Psoas muscle (tissue), 8 donors: Measurements from ENCODE around the gene DGCR8. TPM values are rescaled to one million over a fixed set of nuclear protein-coding genes. Genes with fewer than 3 reads are reported as not detected.
A peak's percentile ranks its signal among the peaks of the same experiment; 100 is the strongest.

ENCODE experiments used
- ATAC-seq, 4 donors: fragments of 200-7000 bp; cut with Tn5 transposase; one replicate each; pipeline ENCODE4 v1.9.1; 2020; ENCODE audit warnings: moderate library complexity in 3 of 4, mild to moderate bottlenecking in 2 of 4
- DNase-seq, 2 donors: peaks; one replicate each; pipeline ENCODE4 v3.0.0-alpha.2; 2020
- H3K27ac ChIP-seq: fragments of 200-600 bp; one replicate; pipeline ENCODE4 v1.8.0; 2022
- H3K27me3 ChIP-seq, 3 donors: fragments of 200-600 bp in 1 of 3; one replicate each; pipeline versions ENCODE4 v1.6.1 to v1.8.0; 2013 to 2022; ENCODE audit warnings: low read length in 2 of 3, mild to moderate bottlenecking in 2 of 3, moderate library complexity in 1 of 3; ENCODE audit not compliant: insufficient read depth in 3 of 3
- H3K36me3 ChIP-seq, 2 donors: fragments of 200-600 bp in 1 of 2; one replicate each; pipeline versions ENCODE4 v1.6.1 to v1.8.0; 2013 to 2022; ENCODE audit warnings: low read depth in 1 of 2, mild to moderate bottlenecking in 1 of 2, moderate library complexity in 1 of 2; ENCODE audit not compliant: insufficient read depth in 1 of 2
- H3K4me1 ChIP-seq: fragments of 200-600 bp; one replicate; pipeline ENCODE4 v1.8.0; 2022
- H3K4me3 ChIP-seq: fragments of 200-600 bp; one replicate; pipeline ENCODE4 v1.8.0; 2022; ENCODE audit warnings: mild to moderate bottlenecking
- H3K9me3 ChIP-seq: fragments of 200-600 bp; one replicate; pipeline ENCODE4 v1.8.0; 2022
- WGBS, 3 donors: extraction: QIAGEN DNeasy Blood & Tissue Kit; methylation state at CpG; one replicate each; pipeline versions ENCODE4 v1.1.6 to v1.1.7; 2013; 5-methylcytosine and 5-hydroxymethylcytosine counted together
- intact Hi-C, 2 donors: fragments of 100-400 bp; cut with DNase I; formaldehyde crosslinking; loops; one replicate each; pipeline versions ENCODE4 v1.11.0 to v1.14.2; 2022
- polyA plus RNA-seq, 3 donors: library from polyadenylated mRNA; stranded (reverse); fragments of 200-250 nt; gene quantifications; one replicate each; pipeline ENCODE4 v1.2.3, GENCODE V29; 2013
- total RNA-seq, 4 donors: library from RNA; stranded (reverse); fragmentation: NEBNext Ultra II Directional in 2 of 4; extraction: Animal tissue kit (Norgen Biotek cat#: 25700) in 2 of 4; gene quantifications; one replicate each; pipeline versions ENCODE4 v1.2.1 to v1.2.4, GENCODE V29; 2021 to 2023
- TF ChIP-seq, protein P1 (sequence below): fragments of 200-600 bp; IDR thresholded peaks from one replicate; pipeline ENCODE4 v1.8.0; 2022; ENCODE audit warnings: antibody characterized with exemption
- donor health status: healthy with polysubstance abuse.
- donor health status: DM: no; HTN: no; CAD: no; lungs with moderate emphysema.
- donor health status: Bipolar disorder and iron deficiency.
- donor health status: healthy.
- donor health status: DM: yes; HTN: yes; CAD: no.
- donor health status: DM: no; HTN: no; CAD: no.
- donor health status: DM: no; HTN: no; CAD: no.
- donor health status: DM: yes; HTN: yes; CAD: no.

Gene DGCR8
- total and polyA plus RNA-seq, 7 donors, result 10.5 to 21.5 (median 15.3) TPM

DNA sequence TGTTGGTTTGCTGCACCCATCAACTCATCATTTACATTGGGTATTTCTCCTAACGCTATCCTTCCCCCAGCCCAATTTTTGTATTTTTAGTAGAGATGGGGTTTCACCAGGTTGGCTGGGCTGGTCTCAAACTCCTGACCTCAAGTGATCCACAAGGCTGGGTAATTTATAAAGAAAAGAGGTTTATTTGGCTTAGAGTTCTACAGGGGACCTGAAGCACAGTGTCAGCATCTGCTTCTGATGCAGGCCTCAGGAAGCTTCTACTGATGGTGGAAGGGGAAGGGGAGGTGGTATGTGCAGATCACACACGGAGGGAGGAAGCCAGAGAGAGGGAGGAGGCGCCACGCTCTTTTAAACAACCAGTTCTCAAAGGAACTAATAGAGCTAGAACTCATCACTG, 33.3 kb upstream of the DGCR8 start:
- no peak overlapping the region for H3K4me3 ChIP-seq
- no peak overlapping the region for H3K27ac ChIP-seq
- 90 to 93% (median 90%) methylated on average over 4 of the region's 4 CpGs for WGBS, 3 donors
- ATAC-seq (no peak), DNase-seq (no peak)
- H3K4me1 ChIP-seq, result no peaks in the 10 kb centered on the region
- intact Hi-C loops, result no loop called here
- H3K36me3 ChIP-seq, result peaks cover 0 to 67% of the 10 kb centered on the region in 2 donors
- TF ChIP-seq, protein P1, sequence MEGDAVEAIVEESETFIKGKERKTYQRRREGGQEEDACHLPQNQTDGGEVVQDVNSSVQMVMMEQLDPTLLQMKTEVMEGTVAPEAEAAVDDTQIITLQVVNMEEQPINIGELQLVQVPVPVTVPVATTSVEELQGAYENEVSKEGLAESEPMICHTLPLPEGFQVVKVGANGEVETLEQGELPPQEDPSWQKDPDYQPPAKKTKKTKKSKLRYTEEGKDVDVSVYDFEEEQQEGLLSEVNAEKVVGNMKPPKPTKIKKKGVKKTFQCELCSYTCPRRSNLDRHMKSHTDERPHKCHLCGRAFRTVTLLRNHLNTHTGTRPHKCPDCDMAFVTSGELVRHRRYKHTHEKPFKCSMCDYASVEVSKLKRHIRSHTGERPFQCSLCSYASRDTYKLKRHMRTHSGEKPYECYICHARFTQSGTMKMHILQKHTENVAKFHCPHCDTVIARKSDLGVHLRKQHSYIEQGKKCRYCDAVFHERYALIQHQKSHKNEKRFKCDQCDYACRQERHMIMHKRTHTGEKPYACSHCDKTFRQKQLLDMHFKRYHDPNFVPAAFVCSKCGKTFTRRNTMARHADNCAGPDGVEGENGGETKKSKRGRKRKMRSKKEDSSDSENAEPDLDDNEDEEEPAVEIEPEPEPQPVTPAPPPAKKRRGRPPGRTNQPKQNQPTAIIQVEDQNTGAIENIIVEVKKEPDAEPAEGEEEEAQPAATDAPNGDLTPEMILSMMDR, result no peak
- no peaks in the 10 kb centered on the region for H3K27me3 ChIP-seq
- no peaks in the 10 kb centered on the region for H3K9me3 ChIP-seq

DNA sequence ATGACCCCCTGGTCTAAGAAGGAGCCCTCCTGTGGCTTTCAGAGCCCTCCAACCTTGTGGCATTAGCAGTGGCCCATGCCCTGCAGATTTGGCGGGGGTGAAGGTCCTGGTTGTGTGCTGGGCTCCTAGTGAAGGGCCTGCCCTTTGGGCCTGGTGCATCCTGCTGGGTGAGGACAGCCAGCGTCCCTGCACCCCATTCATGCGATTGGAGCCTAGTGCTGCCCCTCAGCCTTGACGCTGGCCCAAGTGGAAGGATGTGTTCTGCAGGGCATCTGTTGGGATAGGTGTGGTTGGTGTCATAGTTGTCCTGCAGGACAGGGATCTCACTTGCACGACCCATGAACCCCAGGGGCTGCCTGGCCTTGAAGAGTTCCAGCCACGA, 28.1 kb upstream of the DGCR8 start:
- intact Hi-C loops, result no loop called here
- WGBS, 3 donors, result 95 to 96% (median 95%) methylated on average over 6 of the region's 6 CpGs
- TF ChIP-seq, protein P1, result no peak
- Histone ChIP-seq H3K4me3 (no peak overlapping the region), H3K9me3 (no peaks in the 10 kb centered on the region), H3K36me3 (peaks cover 0 to 76% of the 10 kb centered on the region in 2 donors), H3K4me1 (no peaks in the 10 kb centered on the region), H3K27me3 (no peaks in the 10 kb centered on the region), H3K27ac (no peak overlapping the region)
- no peak for DNase-seq
- no peak for ATAC-seq

DNA sequence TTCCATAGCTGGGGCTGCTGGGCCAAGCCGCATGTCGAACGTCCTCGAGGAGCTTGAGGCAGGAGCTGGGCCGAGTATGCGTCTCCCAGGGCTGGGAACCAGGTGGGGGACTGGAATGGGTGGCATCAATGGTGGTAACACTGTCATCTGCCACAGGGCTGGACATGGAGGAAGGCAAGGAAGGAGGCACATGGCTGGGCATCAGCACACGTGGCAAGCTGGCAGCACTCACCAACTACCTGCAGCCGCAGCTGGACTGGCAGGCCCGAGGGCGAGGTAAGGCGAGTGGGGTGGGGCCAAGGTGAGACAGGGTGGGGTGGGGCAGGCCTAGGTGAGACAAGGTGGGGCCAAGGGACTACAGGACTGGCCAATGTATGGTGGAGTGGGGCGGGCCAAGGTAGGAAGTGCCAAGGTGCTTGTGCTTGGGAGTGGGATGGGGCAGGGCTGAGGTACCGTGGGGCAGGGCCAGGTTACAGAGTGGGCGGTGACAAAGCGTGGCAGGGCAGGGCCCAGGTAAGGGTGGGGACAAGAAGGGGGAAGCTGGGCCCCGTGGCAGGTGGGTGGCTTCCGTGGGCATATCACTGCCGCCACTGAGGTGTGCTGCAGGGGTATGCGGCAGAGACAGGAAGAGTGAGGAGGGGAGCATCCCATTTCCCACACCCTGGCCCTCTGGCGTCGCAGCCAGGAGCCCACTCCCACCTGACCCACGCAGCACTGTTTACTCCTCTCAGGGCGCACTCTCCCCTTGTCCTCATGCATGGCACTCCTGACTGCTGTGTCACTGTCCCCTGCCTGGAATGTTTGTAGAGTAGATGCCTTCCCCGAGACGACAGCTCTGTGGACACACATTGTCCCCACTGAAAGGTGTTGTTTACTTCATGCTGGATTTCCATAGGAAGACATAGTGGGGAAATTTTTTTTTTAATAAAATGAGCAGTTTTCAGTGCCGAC, 27.5 kb upstream of the DGCR8 start:
- WGBS, 3 donors, result 92 to 94% (median 93%) methylated on average over 26 of the region's 26 CpGs
- DNase-seq (no peak), ATAC-seq (peak in 2 of 4 donors; percentile 19 to 20)
- Histone ChIP-seq H3K27me3 (no peaks in the 10 kb centered on the region), H3K27ac (no peak overlapping the region), H3K9me3 (no peaks in the 10 kb centered on the region), H3K4me3 (no peak overlapping the region), H3K36me3 (peaks cover 0 to 76% of the 10 kb centered on the region in 2 donors), H3K4me1 (no peaks in the 10 kb centered on the region)
- intact Hi-C loops, result no loop called here
- TF ChIP-seq, protein P1, result no peak

DNA sequence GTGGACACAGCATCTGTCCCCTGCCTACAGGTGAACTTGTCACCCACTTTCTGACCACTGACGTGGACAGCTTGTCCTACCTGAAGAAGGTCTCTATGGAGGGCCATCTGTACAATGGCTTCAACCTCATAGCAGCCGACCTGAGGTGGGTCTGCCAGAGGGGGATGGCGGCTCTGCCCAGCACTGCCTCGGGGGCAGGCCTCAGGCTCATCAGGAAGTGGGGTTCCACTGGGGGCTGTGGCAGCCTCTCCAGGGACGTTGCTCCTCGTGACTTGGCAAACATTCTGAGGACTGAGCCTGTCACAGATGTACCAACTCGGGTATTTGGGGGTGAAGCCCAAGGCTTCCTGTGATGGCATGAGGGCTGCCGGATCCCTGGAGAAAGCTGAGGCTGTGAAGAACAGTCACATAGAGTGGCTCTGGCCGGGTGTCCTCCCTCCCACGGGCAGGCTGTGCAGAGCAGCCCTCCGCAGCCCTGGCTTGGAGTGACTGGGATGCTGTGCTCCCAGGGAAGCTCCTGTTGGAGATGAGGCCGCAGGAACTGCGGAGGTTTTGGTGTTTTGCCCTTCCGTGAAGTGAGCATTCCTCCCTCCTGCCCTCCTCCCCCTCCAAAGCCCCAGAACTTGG, 26.5 kb upstream of the DGCR8 start:
- intact Hi-C loops, result no loop called here

More for the DNA sequence above, 26.5 kb upstream of the DGCR8 start:
- H3K27ac ChIP-seq, result no peak overlapping the region
- H3K27me3 ChIP-seq, result no peaks in the 10 kb centered on the region
- ATAC-seq (no peak), DNase-seq (no peak)
- H3K4me1 ChIP-seq, result no peaks in the 10 kb centered on the region
- WGBS, 3 donors, result 76 to 87% (median 86%) methylated on average over 14 of the region's 14 CpGs
- no peak overlapping the region for H3K4me3 ChIP-seq
- TF ChIP-seq, protein P1, result no peak
- H3K36me3 ChIP-seq, result peaks cover 0 to 78% of the 10 kb centered on the region in 2 donors
- H3K9me3 ChIP-seq, result no peaks in the 10 kb centered on the region
